NK-92 (cell line): Measurements from ENCODE around the gene FCN1.

ENCODE experiments used
- DNase-seq: peaks from one replicate; lab custom pipeline; 2025; ENCODE audit not compliant: unreplicated experiment; lab: John Stamatoyannopoulos, UW

FCN1 gene

DNA sequence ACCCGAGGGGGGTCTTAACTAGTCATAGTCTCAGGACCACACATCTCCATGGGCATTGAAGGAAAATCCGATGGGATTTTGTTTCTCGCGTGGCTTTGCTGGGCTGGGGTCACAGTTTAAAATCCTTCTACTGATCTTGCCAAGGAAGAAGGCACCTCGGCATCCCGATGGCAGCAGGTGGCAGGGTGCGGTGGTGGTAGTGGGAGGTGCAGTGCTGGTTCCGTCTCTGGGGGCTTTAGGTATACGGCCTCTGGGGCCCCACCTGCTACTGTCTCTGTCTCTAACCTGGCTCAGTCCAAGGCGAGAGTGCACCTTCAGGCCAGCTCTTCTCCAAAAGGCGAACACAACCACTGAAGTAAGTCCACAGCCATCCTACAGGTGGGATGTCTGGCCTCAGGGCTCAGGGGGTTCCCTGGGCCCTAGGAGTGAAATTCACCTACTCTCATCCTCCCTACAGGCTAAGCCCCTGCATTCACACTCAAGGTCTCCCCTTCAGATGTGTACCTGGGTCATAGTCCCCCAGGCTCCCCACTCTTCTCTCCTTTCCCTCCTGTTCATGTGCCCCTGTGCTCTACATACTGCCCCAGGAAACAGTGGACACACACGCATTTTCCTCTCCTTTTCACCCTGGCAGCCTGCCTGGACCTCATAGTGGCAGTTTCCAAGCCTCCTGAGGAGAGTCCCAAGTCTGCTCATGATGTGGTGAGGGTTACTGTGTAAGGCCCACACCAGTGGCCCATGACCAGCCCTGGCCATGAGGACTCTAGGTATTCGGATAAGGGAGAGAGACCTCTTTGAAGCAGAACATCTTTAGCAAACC lies 37.8 kb downstream of the FCN1 start:
- DNase-seq, result no peak

GRCh38 chr9:134877541-134877940 lies 40.2 kb downstream of the FCN1 start:
- no peak for DNase-seq

- DNase-seq, result no peak
These were observed 42.3 kb downstream of the FCN1 start for GRCh38 chr9:134875371-134875770.

GRCh38 chr9:134872482-134873231 lies 45.1 kb downstream of the FCN1 start:
- DNase-seq, result no peak

GRCh38 chr9:134871697-134872340 lies 45.9 kb downstream of the FCN1 start:
- DNase-seq, result no peak

- no peak for DNase-seq
These were observed 46.7 kb downstream of the FCN1 start for GRCh38 chr9:134870746-134871662.

DNA sequence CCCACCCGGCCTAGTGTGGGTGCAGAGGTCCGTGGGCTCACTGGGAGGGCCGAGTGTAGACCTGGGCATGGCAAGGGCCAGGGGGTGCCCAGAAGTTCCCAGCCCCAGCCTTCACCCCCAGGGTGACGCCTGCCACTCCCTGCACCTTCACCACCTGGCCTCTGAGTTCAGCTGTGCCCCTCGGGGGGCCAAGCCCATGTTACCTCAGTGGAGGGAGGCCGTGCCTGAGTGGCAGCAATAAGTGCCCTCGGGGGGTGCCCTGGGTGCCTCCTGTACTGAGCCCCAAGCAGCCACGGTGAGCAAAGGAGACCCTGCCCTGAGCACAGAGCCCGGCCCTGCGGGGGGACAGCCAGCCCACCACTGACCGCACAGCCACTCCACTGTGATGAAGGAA lies 47.4 kb downstream of the FCN1 start:
- DNase-seq, result no peak

DNA sequence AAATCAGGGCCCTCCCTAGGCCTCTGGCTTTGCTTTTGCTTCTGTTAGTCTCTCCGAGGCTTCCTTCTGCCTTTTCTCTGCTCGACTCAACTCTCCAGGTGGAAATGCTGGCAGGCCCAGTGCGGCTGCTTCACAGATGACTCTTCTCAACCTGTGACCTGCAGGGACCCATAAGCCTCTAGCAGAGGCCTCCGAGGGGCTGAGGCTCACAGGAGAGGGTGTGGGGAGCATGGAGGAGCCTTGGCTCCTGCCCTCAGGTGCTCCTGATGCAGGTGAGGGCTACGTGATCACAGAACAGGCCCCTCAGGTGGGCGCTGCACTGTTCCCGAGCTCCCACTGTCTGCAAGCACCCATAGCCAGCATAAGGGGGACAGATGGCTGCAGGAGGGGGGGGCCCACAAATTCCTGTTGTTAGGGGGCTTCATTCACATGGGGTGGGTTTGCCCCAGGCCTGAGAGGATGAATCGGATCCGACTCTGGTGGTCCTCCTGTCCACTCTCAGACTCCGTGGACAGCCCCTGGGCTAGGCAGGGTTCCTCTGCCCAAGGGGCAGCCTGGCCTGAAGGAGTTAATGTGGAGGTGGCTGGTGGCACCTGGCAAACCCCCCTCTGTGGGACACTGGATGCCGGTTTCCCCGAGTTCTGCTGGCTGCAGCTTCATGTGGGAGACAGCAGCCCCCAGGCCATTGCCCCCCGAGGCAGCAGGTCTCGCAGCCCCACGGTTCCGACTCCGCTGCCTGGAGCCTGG lies 48.0 kb downstream of the FCN1 start:
- no peak for DNase-seq

DNA sequence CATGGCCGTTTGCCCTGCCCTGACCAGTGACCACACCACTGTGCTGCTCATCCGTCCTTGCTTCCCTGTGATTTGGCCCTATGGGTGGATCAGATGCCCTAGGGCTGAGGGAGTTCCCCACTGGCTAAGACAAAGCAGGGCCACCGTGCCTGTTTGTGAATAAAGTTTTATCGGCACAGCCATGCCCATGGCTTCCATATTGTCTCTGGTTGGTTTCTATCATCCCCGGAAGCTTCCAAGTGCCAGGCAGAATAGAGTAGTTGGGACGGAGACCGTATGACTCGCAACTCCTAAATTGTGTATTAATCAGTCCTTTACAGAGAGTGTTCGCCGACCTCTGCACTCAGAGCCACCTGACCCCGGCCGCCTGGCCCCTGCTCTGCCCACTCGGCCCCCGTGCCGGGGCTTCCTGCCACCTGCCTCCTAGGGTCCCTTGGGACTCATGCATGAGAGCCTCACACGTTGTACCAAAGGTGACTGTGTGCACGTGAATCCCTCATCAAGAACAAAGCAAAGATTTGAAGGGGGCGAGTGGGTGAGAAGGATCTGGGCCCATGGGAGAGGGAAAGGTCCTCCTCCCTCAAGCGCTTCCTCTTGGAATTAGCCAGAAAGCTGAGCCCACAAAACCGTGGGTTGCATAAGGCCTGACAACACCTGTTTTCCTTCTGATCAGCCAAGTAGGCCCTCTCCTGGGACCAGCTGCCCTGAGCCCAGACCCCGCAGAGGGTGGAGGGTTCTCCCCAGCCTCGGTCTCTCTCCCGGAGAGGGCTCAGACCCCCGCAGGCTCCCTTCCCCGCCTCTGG lies 48.8 kb downstream of the FCN1 start:
- no peak for DNase-seq

GRCh38 chr9:134867917-134868750 lies 49.6 kb downstream of the FCN1 start:
- DNase-seq, result no peak

DNA sequence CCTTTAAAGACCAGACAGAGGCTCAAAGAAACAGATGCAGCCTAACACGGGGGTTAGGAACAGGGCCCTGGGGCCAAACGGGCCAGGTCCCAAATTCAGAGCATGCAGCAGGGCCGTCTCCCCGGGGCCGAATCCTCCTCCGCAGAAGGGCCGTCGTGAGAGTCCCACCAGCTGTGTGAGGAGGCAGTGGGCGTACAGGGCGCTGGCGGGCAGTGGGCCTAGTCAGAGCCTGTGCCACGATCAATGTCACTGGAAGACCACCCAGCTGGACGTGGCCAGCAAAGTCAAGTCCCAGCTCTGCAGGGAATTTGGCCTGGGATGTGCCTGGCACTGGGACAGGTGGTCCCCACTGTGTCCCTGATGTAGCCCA lies 52.9 kb downstream of the FCN1 start:
- no peak for DNase-seq

GRCh38 chr9:134863941-134864820 lies 53.5 kb downstream of the FCN1 start:
- no peak for DNase-seq

DNA sequence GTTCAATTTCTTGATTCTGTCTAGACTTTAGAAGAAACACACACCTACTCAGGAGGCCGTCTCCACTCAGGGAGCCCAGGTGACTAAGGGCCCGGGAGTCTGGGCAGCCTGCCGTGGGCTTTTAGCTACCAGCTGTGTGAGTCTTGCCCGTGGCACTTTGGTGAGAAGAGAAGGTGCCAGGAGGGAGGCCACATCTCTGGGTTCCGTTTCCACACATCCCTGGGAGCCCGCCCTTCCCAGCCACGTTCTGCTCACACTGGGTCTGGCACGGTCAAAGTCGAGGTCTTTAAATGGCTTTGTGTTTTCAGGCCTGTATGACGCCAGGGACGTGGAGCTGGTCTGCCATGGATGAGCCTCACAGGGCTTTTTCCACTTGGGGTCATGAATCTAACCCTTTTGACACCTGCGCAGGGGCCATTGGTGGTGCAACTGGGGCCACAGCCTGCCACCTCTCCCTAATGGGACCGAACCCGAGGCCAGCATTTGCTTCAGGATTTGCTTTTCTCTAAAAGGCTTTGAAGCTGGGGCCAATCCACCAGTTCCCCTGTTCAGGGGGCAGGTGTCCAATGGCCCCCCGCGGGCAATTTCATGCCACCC lies 54.3 kb downstream of the FCN1 start:
- no peak for DNase-seq

DNA sequence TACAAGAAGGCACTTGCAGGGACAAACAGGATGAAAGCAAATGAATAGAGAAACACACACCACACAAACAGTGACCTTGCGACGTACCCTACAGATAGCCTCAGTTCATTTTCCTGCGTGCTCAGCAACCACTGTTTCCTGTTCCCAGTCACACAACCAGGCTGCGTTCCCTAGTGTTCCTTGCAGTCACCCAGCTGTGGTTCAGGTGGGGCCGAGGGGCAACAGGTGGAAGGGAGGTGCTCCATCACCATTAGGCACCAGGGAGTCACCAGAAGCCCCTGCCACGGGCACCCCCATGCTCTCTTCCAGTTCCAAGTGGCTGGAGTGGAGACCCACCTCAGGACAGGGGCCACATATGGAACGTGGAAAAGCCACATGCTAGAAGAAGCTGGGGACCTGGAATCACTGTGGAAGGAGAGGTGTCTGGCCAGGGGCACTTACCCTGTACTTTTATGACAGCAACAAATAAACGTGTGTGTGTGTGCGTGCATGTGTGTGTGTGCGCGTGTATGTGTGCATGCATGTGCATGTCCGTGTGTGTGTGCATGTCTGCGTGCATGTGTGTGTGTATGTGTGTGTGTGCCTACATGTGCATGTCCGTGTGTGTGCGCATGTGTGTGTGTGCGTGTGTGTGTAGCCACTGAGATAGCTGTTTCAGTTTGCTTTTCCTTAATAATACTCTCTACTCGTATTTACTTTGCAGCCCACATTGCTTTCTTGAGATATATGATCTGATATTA lies 55.9 kb downstream of the FCN1 start:
- no peak for DNase-seq

GRCh38 chr9:134860510-134860909 lies 57.2 kb downstream of the FCN1 start:
- DNase-seq, result no peak

DNA sequence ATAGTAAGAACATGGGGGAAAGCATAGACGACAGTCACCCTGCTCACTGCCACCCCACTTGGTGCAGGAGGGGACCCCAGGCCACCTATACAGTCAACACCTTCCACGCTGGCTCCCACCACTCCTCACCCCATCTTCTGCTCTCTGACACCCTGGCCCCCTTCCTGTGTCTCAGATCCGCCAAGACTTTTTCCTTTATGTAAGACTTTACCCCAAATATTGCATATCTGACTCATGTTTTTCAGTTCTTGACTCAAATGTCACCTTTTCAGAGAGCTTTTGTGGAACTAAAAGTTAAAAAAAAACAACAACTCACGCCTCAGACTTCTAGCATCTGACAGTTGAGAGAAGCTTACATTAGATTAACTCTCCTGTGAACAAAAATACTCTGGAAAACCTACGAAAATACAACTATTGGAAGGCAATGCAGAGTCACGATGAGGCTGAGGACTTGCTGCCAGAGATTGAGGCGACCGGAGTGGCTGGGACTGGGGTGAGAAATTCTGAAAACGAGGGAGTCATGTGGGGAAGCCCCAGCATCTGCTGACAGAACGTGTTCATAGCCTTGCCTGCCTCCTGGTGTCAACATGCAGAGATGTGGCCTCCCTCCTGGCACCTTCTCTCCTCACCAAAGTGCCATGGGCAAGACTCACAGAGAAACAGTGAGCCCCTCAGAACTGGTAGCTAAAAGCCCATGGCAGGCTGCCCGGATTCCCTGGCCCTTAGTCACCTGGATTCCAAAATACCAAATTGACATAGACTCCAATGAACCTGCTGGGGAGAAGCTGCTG lies 59.5 kb downstream of the FCN1 start:
- DNase-seq, result no peak
